HepG2 (cell line): ENCODE results near the gene ASAP2. TPM values are rescaled to one million over a fixed set of nuclear protein-coding genes. Genes with fewer than 3 reads are reported as not detected.

Experiments used
- ATF4 ChIP-seq, 2 experiments: fragments of 450-650 bp in 1 of 2; sonication (generic) in 1 of 2; formaldehyde crosslinking; IDR thresholded peaks; 2 replicates each; pipeline versions ENCODE4 v1.5.0 to v1.8.0; 2020 to 2022; ENCODE audit warnings: mild to moderate bottlenecking in 1 of 2, missing genetic modification reagents in 1 of 2
- CREM ChIP-seq, 2 experiments: sonication (generic) in 1 of 2; formaldehyde crosslinking in 1 of 2; IDR thresholded peaks; 2 replicates each; pipeline versions ENCODE4 v1.4.0 to v1.6.1; 2016 to 2020; ENCODE audit warnings: antibody characterized with exemption in 1 of 2, mild to moderate bottlenecking in 1 of 2, missing genetic modification reagents in 1 of 2
- ELF4 ChIP-seq: sonication (generic); formaldehyde crosslinking; IDR thresholded peaks from 2 replicates; pipeline ENCODE4 v1.5.0; 2020; ENCODE audit warnings: missing genetic modification reagents, mild to moderate bottlenecking, moderate library complexity, borderline replicate concordance
- FOXK1 ChIP-seq: sonication (generic); formaldehyde crosslinking; IDR thresholded peaks from 2 replicates; pipeline ENCODE4 v1.4.0; 2020; ENCODE audit warnings: low read depth, missing genetic modification reagents, borderline replicate concordance
- GMEB2 ChIP-seq: IDR thresholded peaks from 2 replicates; pipeline ENCODE4 v1.6.1; 2016; ENCODE audit warnings: missing biosample characterization, missing genetic modification reagents, low read depth
- HIVEP1 ChIP-seq: sonication (generic); formaldehyde crosslinking; IDR thresholded peaks from 2 replicates; pipeline ENCODE4 v1.4.0; 2020; ENCODE audit warnings: mild to moderate bottlenecking, missing genetic modification reagents
- MLX ChIP-seq: IDR thresholded peaks from 2 replicates; pipeline ENCODE4 v1.6.1; 2016
- PPARG ChIP-seq: conservative IDR thresholded peaks from 2 replicates; pipeline ENCODE4 v1.6.1; 2016; ENCODE audit warnings: missing biosample characterization, missing genetic modification reagents
- RORA ChIP-seq: sonication (generic); formaldehyde crosslinking; IDR thresholded peaks from 2 replicates; pipeline ENCODE4 v1.5.0; 2020; ENCODE audit warnings: mild to moderate bottlenecking, missing genetic modification reagents, moderate library complexity
- SIN3A ChIP-seq: IDR thresholded peaks from 2 replicates; pipeline ENCODE4 v1.6.1; 2011; ENCODE audit warnings: low read depth, mild to moderate bottlenecking, control low read depth, low read length, borderline replicate concordance
- SP2 ChIP-seq: sonication (generic); formaldehyde crosslinking; IDR thresholded peaks from 2 replicates; pipeline ENCODE4 v1.5.1; 2020; ENCODE audit warnings: mild to moderate bottlenecking, missing genetic modification reagents
- SRSF1 ChIP-seq: fragments of 200-400 bp; formaldehyde crosslinking; optimal IDR thresholded peaks from 2 replicates; pipeline ENCODE3; 2017; ENCODE audit warnings: mild to moderate bottlenecking, low read depth, low read length, moderate library complexity
- THRA ChIP-seq: sonication (generic); formaldehyde crosslinking; IDR thresholded peaks from 2 replicates; pipeline ENCODE4 v1.4.0; 2020; ENCODE audit warnings: missing genetic modification reagents, borderline replicate concordance
- YY1 ChIP-seq: IDR thresholded peaks from 2 replicates; pipeline ENCODE4 v1.6.1; 2011; ENCODE audit warnings: low read length, low read depth, moderate library complexity, mild to moderate bottlenecking; ENCODE audit not compliant: insufficient read depth, insufficient replicate concordance
- ZBTB1 ChIP-seq: sonication (generic); formaldehyde crosslinking; IDR thresholded peaks from 2 replicates; pipeline ENCODE4 v1.4.0; 2020; ENCODE audit warnings: missing genetic modification reagents, borderline replicate concordance
- ZBTB7B ChIP-seq: sonication (generic); formaldehyde crosslinking; IDR thresholded peaks from 2 replicates; pipeline ENCODE4 v1.4.0; 2020; ENCODE audit warnings: missing genetic modification reagents
- ZFP37 ChIP-seq: sonication (generic); formaldehyde crosslinking; IDR thresholded peaks from 2 replicates; pipeline ENCODE4 v1.4.0; 2020; ENCODE audit warnings: missing genetic modification reagents, borderline replicate concordance
- ZMYM3 ChIP-seq: sonication (generic); formaldehyde crosslinking; IDR thresholded peaks from 2 replicates; pipeline ENCODE4 v1.5.1; 2020; ENCODE audit warnings: mild to moderate bottlenecking, missing genetic modification reagents
- ZNF329 ChIP-seq: sonication (generic); formaldehyde crosslinking; IDR thresholded peaks from 2 replicates; pipeline ENCODE4 v1.9.0; 2021; ENCODE audit warnings: low read depth, mild to moderate bottlenecking, missing genetic modification reagents
- ZNF776 ChIP-seq: sonication (generic); formaldehyde crosslinking; IDR thresholded peaks from 2 replicates; pipeline ENCODE4 v1.4.0; 2020; ENCODE audit warnings: mild to moderate bottlenecking, missing genetic modification reagents
- ZNF788 ChIP-seq: sonication (generic); formaldehyde crosslinking; IDR thresholded peaks from 2 replicates; pipeline ENCODE4 v1.5.0; 2020; ENCODE audit warnings: mild to moderate bottlenecking, missing genetic modification reagents, borderline replicate concordance
- ZNF800 ChIP-seq: sonication (generic); formaldehyde crosslinking; IDR thresholded peaks from 2 replicates; pipeline ENCODE4 v1.4.0; 2020; ENCODE audit warnings: missing genetic modification reagents
- polyA plus RNA-seq, 8 experiments: library from polyadenylated mRNA; depleted of rRNA in 3 of 8; stranded (reverse) in 7 of 8; unstranded in 1 of 8; fragments of >200 nt; fragmentation: Illumina TruSeq in 4 of 8; extraction: Trizol in 4 of 8; gene quantifications; 2 replicates each; pipeline versions ENCODE4 v1.2.1 to v1.2.3, GENCODE V29; 2011 to 2016; ENCODE audit warnings: low read depth in 4 of 8, missing spikeins in 1 of 8, mixed read lengths in 1 of 8; ENCODE audit not compliant: insufficient read depth in 1 of 8
- total RNA-seq, 5 experiments: library from RNA; depleted of rRNA; stranded (reverse); fragments of >200 nt; fragmentation: Illumina TruSeq; extraction: Trizol; gene quantifications; 2 replicates each; pipeline ENCODE4 v1.2.3, GENCODE V29; 2016; ENCODE audit warnings: low read depth in 1 of 5

ASAP2 gene
- total and polyA plus RNA-seq, 2 of the 13 experiments (the other 11 are each of a cell fraction or from before 2014, with no cell fraction given) = 7.3 to 22.3 TPM

- peak in 1 of 2 experiments; percentile 35; a peak in 1 of 4 replicates for TF ChIP-seq ATF4 (CRISPR knock-in tag; IDR thresholded peaks at IDR 0.05)
- peak; percentile 66; the same call in 1 of the 2 replicates for TF ChIP-seq SIN3A
- TF ChIP-seq ZFP37 (CRISPR knock-in tag) = 0 out of 2 replicates have a peak, but pooled peaks have one; percentile 28
- TF ChIP-seq ZMYM3 (CRISPR knock-in tag) = peak; percentile 95
- no peak for TF ChIP-seq RORA (CRISPR knock-in tag)
- TF ChIP-seq PPARG (CRISPR knock-in tag) = peak; percentile 79
- no peak for TF ChIP-seq ELF4 (CRISPR knock-in tag)
- peak; percentile 50 for TF ChIP-seq YY1
- TF ChIP-seq ZBTB1 (CRISPR knock-in tag) = no peak
- peak; percentile 63; the same call in 1 of the 2 replicates for TF ChIP-seq ZBTB7B (CRISPR knock-in tag)
- peak; percentile 90 for TF ChIP-seq THRA (CRISPR knock-in tag)
- TF ChIP-seq ZNF788 (CRISPR knock-in tag) = peak; percentile 28; the same call in 1 of the 2 replicates
- TF ChIP-seq ZNF800 (CRISPR knock-in tag) = peak; percentile 84; the same call in 1 of the 2 replicates
- no peak for TF ChIP-seq ZNF329 (CRISPR knock-in tag)
- peak; percentile 82; the same call in 1 of the 2 replicates for TF ChIP-seq FOXK1
- TF ChIP-seq SP2 (CRISPR knock-in tag) = no peak
- peak; percentile 68 for TF ChIP-seq MLX (CRISPR knock-in tag)
- TF ChIP-seq GMEB2 (CRISPR knock-in tag) = no peak
- TF ChIP-seq ZNF776 (CRISPR knock-in tag) = no peak; the same call in 1 of the 2 replicates
- no peak for TF ChIP-seq SRSF1
- TF ChIP-seq CREM (IDR thresholded peaks at IDR 0.05) = peak; percentile 68
- TF ChIP-seq CREM (CRISPR knock-in tag; IDR thresholded peaks at IDR 0.05) = no peak
- TF ChIP-seq HIVEP1 (CRISPR knock-in tag) = no peak
These were observed 38.6 kb upstream of the ASAP2 start (continued) for GRCh38 chr2:9167718-9168657.
